Umbilical cord (tissue), 2 donors: Measurements from ENCODE around the gene PRRT2. TPM values are rescaled to one million over a fixed set of nuclear protein-coding genes. Genes with fewer than 3 reads are reported as not detected.

ENCODE experiments used
- DNase-seq: peaks from one replicate; pipeline ENCODE4 v3.0.0-alpha.2; 2015; ENCODE audit warnings: low spot score
- total RNA-seq: library from RNA; depleted of rRNA; stranded (reverse); fragments of >200 nt; gene quantifications from one replicate; pipeline ENCODE4 v1.2.3, GENCODE V29; 2014; ENCODE audit warnings: low replicate concordance; ENCODE audit not compliant: insufficient read depth

Gene PRRT2
- total RNA-seq, 1 donor from 2014 or later: 7.9 TPM

DNA sequence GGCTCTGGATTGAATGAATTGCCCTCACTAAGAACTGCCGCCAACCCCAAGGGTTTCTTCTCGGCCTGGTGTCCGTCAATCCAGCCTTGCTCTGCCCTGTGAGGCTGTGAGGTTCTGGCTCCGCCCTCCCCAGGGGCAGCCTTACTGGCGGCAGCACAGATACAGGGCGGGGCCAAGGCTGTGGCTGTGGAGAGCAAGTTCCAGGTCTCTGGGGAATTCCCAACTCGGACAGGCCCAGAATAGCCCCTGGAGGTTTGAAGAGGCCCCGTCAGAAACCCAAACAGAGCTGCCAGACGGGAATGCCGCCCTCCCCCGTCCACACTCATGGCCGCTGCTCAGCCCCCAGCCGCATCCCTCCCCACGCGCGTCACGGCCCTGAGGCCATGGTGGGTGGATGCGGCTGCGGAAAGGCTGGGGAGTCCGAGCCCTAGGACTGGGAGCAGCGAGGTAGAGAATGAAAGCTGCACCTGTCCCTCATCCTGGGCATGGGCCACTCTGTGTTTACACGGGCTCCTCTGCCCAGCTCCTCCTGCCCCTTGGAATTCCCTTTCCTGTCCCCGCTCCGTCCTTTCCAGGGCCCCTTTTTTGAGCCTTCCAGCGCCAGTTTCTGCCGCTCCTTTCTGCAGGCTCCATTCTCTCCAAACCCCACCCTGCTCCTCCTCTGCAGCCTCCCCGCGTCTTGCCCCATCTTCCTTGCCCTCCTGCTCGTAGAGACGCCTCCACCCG is 660 bp upstream of the PRRT2 start:
- peak; percentile 99 for DNase-seq

DNA sequence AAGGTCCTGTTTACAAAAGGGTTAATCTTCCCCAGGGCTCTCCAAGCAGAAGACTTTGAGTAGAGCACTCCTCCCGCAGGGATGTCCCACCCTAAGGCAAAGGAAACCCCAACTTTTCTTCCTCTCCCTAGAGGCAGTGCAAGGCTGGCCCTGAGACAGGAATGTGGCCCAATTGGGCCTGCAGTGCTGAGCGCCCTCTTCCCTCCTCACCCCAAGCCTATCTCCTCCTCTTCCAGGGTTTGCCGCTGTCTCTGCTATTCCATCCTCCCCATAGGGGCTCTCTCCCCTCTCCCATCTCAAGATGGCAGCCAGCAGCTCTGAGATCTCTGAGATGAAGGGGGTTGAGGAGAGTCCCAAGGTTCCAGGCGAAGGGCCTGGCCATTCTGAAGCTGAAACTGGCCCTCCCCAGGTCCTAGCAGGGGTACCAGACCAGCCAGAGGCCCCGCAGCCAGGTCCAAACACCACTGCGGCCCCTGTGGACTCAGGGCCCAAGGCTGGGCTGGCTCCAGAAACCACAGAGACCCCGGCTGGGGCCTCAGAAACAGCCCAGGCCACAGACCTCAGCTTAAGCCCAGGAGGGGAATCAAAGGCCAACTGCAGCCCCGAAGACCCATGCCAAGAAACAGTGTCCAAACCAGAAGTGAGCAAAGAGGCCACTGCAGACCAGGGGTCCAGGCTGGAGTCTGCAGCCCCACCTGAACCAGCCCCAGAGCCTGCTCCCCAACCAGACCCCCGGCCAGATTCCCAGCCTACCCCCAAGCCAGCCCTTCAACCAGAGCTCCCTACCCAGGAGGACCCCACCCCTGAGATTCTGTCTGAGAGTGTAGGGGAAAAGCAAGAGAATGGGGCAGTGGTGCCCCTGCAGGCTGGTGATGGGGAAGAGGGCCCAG is 1.0 kb downstream of the PRRT2 start:
- DNase-seq: peak; percentile 18

DNA sequence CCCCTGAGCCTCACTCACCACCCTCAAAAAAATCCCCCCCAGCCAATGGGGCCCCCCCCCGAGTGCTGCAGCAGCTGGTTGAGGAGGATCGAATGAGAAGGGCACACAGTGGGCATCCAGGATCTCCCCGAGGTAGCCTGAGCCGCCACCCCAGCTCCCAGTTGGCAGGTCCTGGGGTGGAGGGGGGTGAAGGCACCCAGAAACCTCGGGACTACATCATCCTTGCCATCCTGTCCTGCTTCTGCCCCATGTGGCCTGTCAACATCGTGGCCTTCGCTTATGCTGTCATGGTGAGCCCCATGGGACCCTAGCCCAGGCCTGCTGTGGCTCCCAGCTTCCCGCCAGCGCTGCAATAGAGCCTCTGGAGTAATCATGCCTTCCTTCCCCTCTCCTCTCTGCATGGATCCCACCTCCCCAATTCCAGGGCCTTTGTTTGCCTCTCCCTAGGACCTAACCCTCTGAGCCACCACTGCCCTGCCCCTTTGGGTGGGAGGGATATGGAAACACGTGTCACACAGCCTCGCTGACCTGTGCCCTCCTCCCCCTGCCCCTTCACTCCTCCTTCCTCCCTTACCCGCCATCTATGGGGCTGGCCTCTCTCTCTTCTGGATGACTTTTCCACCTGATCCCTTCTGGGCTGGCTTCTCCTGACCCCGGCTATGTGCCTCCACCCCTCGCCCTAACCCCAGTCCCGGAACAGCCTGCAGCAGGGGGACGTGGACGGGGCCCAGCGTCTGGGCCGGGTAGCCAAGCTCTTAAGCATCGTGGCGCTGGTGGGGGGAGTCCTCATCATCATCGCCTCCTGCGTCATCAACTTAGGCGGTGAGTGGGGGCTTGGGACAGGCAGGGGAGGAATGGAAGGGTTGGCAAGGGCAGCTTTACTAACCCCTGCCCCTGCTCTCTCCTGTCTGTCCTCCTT is 1.9 kb downstream of the PRRT2 start:
- DNase-seq: no peak

DNA sequence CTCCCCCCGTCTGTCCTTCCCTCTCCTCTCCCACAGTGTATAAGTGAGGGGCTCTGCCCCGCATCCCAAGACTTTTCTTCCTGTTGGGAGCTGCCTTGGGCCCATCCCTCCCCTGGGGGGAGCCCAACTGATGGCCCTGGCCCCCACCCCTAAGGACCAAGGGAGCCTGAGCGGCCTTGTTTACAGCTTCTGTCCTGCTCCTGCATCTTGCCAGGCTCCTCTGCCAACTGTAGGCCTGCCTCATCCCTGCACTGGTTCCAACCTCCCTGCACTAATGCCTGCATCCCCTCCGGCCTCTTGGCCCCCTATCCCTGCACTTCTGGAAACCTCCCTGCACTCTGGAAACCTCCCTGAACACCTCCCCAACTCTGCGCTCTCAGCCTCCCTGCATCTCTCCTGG is 2.6 kb downstream of the PRRT2 start:
- no peak for DNase-seq

DNA sequence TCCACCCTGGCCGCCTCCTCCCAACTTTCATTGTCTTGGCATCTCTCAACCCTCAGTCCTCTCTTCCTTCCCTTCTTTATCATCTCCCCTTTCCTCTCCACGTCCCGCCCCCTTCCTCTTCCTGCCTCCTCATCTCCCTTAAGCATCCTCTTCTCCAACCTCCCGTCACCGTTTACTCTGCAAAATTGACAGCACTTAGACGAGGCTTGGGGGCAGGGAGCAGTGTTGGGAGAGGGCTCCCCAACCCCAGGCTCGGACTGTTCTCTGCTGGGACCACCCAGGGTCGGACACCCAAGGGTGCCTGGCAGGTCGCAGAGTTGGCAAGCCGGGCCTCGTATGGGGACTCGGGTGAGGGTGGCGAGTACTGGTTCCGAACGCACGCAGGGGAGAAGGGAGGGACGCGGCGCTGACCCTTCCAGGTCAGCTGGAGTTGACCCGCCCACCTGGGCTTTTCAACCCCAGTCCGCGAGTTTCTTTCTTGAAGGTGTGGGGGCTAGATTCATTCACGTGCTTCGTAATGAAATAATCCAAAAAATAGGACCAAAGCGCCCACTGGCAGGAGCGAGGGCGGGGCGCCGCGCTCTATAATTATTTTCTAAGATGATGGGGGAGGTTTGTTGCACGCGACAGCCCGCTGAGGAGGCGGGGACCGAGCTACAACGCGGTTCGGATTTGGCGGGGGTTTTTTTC is 3.2 kb downstream of the PRRT2 start:
- DNase-seq: peak; percentile 34

DNA sequence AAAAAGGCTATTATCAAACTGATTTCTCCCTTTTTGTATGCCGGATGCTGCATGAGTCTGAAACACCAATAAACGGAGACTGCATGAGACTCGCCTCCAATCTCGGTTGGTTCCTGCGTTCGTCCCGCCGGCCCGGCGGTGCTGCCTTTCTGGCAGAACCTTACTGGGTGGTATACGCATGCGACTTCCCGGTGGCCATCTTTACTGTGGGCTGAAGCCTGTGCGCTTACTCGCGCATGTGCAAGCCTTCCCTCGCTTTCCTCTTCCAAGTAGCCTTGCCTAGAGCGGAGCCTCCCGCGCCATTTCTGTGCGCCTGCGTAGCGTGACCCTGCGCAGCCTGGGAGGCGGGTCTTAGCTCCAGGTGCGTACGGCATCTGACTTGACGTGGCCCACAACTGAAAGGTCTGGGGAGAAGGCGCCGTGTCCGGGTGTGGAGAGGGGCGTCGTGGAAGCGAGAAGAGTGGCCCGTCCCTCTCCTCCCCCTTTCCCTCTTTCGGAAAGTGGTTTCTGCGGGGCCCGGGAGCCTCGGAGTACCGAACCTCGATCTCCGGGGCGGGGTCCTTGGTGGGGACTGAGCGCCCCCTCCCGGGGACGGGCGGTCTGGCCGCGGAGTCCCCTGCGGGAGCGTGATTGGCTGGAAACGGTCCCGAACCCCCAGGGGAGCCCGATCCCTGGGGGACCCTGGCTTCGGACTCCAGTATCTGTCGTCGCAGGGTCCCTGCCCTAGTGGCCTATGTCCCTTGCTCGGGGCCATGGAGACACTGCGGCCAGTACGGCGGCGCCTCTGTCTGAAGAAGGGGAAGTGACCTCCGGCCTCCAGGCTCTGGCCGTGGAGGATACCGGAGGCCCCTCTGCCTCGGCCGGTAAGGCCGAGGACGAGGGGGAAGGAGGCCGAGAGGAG is 4.0 kb downstream of the PRRT2 start, which contains the start of gene PAGR1:
PAGR1 (plus strand) TSS at position 360 of the 901 bp plus-strand sequence; CDS start at position 734, 374 bp downstream.
- peak; percentile 99 for DNase-seq

DNA sequence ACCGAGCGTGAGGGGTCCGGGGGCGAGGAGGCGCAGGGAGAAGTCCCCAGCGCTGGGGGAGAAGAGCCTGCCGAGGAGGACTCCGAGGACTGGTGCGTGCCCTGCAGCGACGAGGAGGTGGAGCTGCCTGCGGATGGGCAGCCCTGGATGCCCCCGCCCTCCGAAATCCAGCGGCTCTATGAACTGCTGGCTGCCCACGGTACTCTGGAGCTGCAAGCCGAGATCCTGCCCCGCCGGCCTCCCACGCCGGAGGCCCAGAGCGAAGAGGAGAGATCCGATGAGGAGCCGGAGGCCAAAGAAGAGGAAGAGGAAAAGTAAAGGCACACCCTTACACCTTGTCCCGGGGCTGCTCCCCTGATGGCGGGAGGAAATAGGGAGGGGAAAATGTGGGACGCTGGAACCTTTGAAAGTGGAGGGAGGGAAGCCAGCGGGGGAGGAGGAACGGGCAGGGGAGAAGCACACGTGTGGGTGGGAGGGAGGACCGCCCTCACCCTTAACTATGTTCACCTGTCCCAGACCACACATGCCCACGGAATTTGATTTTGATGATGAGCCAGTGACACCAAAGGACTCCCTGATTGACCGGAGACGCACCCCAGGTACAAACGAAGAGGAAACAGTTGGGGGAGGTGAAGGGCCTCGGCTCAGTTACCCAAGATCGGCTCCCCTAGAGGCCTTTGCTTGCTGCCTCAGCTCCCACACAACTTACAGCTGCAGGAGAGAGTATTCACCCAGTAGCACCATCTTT is 4.9 kb downstream of the PRRT2 start:
- DNase-seq: peak; percentile 83

DNA sequence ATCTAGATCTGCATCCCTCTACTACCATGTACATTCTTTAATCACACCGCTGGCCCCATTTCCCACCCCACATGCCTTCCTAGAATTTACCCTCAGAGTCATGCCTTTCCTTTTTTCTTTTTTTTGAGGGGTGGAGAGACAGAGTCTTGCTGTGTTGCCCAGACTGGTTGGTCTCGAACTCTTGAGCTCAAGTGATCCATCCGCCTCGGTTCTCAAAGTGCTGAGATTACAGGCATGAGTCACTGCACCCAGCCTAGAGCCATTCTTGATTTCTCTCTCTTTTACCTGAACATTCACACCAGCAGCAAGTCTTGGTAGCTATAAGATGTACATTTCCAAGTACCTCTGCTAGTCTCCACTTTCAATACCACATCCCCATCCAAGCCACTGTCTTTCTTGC is 6.1 kb downstream of the PRRT2 start:
- no peak for DNase-seq

DNA sequence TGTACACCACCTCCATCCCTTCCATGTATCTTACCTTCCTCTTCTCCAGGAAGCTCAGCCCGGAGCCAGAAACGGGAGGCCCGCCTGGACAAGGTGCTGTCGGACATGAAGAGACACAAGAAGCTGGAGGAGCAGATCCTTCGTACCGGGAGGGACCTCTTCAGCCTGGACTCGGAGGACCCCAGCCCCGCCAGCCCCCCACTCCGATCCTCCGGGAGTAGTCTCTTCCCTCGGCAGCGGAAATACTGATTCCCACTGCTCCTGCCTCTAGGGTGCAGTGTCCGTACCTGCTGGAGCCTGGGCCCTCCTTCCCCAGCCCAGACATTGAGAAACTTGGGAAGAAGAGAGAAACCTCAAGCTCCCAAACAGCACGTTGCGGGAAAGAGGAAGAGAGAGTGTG is 7.5 kb downstream of the PRRT2 start:
- DNase-seq: no peak

DNA sequence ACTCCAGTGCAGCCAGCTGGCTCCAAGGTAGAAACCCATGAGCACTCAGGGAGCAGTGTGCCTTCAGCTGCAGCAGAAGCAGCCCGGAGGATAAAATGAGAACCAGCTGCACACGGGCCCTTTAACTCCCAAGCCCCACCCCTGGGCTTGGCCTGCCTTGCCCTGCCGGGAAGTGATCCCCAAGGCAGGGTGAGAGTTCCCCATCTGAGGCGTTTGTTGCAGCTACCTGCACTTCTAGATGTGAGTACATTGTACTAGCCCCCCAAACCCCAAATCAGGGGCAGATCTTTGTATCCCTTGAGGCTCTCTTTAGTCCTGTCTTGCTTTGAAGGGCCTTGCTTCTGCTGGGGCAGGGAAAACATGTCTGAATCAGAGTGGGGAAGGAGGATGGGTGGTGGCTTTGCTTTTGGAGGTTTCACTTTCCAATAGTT is 8.3 kb downstream of the PRRT2 start, which contains the start of gene MVP:
MVP (plus strand) TSS at position 192 of the 431 bp plus-strand sequence. CDS start 10,088 bp downstream, outside the sequence.
- DNase-seq: peak; percentile 89

DNA sequence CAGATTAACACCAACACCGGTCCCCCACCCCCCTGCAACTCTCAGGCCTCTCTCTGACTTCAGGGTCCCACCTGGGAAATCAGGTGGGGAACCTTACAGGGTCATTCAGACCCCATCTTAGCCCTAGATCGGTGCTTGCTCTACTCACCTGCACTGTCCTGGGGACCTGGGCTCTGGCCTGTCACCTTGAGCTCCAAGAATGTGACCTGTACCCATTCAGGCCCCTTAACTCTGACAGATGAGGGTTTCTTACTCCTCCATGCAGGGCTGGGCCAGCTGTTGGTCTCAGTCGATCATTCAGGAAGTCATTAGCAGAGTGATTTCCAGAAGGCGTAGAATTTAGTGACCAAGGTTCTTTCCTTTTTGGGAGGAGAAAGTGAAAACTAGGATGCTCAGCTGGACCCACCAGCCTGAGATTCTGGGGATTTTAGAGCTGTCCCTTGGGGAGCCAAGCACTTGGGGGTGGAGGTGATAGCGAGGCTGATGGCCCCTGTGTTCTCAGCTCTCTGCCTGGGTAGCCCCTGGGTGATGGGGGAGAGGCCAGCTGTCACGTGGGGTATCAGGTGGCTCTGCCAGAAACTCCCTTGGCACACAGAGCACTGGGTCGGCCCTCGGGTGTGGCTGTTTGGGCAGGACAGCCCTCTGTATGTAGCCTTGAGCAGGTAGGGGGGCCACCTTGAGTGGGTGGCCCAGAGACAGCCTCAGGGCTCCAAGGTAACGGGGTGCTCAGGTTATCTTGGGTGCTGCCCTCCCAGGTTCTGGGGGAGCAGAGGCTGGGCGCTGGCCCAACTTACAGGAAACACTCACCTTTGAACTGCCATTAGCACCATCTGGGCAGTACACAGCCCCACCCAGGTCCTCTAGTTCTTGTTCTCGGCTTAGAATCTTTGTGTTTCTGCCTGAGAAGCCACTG is 9.0 kb downstream of the PRRT2 start:
- DNase-seq: peak; percentile 10

DNA sequence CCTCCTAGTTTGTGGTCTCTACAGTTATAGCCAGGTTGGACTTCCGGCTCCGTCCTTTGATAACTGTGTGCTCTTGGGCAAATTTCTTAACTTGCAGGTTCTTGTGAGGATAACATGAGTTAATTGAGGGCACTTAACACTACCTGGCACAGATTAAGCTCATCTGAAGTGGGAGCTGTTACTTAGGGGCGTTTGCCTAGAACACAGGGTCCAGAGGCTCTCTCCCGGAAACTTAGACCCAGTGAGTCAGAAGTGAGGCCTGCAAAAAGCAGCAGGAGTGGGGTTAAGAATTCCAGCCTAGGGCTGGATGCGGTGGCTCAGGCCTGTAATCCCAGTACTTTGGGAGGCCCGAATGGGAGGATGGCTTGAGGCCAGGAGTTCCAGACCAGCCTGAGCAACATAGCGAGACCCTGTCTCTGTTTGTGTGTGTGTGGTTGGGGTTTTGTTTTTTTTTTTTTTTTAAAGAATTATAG is 9.7 kb downstream of the PRRT2 start:
- peak; percentile 83 for DNase-seq

DNA sequence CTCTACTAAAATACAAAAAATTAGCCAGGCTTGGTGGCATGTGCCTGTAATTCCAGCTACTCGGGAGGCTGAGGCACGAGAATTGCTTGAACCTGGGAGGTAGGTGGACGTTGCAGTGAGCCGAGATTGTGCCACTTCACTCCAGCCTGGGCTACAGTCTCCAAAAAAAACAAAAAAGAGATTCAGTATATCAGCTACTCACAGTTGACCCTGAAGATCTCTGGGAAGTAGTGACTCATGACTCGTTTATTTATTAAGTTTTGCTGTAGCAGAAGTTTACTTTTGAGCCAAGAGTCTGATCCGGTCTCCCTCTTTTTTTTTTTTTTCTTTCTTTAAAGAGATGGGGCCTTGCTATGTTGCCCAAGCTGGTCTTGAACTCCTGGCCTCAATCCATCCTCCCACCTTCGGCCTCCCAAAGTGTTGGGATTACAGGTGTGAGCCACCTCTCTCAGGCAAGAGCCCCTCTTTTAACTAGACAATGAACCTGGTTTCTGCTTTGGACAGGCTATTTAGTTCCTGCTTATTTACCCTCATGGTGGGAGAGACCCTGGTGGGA is 12.7 kb downstream of the PRRT2 start:
- peak; percentile 89 for DNase-seq

DNA sequence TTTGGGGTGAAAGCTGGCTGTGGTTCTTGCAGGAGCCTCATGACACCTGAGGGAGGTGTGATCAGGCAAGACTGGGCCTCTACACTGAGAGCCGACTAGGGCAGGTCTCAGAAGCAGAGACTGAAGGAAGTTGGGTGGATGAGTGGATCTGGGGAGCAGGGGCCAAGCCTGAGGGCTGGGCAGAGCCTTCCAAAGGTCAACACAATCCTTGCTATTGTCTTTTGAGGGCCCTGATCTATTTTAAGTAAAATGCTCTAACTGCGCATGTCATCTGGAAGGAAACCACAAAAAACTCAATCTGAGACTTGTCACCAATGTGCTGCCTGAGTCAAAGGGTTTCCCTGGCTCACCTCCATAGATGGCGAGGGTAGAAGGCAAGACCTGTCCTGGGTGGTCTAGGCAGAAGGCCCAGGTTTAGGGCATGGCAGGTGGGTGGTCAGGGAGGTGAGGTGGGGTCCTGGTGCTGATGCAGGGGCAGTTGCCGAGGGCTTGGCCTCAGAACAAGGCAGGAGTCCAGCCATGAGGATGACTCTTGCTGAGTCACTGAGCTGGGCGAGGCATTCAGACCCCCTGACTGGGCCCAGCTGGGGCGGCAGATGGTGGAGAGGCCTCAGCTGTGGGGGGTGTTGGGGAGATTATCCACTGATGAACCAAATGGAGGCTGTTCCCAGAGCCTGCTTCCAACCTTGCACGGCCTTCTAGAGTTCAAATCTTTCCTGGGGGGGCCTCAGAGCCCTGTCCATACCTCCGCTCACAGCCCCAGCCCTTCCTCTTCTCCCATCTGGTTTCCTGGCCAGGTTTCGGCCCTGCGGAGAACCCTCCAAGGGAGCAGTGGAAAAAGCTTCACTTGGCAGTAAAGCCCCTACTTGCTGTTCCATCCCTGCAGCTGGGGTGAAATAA is 13.4 kb downstream of the PRRT2 start:
- peak; percentile 68 for DNase-seq

DNA sequence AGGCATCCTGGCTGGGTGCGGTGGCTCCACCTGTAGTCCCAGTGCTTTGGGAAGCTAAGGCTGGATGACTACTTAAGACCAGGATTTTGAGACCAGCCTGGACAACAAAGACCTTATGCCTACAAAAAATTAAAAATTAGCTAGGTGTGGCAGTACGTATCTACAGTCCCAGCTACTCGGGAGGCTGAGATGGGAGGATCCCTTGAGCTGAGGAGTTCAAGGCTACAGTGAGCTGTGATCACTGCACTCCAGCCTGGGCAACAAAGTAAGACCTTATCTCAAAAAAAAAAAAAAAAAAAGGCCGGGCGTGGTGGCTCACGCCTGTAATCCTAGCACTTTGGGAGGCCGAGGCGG is 14.3 kb downstream of the PRRT2 start:
- DNase-seq: no peak

DNA sequence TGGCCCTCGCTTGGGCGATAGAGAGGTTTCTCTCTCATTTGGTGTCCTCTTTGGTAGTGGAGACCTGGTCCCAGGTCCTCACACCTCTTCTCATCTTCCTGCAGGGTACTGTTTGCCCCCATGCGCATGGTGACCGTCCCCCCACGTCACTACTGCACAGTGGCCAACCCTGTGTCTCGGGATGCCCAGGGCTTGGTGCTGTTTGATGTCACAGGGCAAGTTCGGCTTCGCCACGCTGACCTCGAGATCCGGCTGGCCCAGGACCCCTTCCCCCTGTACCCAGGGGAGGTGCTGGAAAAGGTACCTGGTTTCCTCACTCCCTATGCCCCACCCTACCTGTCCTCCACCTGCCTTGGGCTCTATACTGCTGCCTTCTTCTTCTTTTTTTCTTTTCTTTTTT is 18.8 kb downstream of the PRRT2 start:
- no peak for DNase-seq

DNA sequence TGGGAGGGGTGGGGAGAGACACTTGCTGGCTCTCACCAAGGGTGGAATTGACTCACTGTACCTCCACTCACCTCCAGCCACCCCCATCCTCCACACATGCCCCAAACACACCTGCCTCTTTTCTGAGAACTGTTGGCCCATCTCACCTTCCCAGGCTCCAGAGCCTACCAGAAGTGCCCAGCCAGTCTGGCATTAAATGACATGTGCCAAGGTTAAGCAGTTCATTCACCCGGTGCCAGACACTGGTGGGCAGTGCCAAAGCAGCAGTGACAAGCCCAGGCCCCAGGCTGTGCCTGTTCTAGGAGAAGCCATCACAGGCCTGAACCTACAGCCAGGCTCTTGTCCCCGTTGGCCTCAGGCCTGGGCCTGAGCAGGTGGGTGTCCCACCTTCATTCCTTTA is 19.5 kb downstream of the PRRT2 start:
- DNase-seq: no peak
